Kidney epithelial cell (primary cell): Measurements from ENCODE around the gene PLD1. TPM values are rescaled to one million over a fixed set of nuclear protein-coding genes. Genes with fewer than 3 reads are reported as not detected.
A peak's percentile ranks its signal among the peaks of the same experiment; 100 is the strongest.

ENCODE experiments used
- DNase-seq: peaks from one replicate; pipeline ENCODE4 v3.0.0-alpha.2; 2010; ENCODE audit warnings: low read depth
- H3K27me3 ChIP-seq: 2 replicates; pipeline ENCODE4 v1.6.0; 2011; ENCODE audit warnings: low read length; ENCODE audit not compliant: control insufficient read depth, insufficient read depth
- H3K36me3 ChIP-seq: 2 replicates; pipeline ENCODE4 v1.5.1; 2011; ENCODE audit warnings: low read length; ENCODE audit not compliant: control insufficient read depth, insufficient read depth
- H3K4me3 ChIP-seq: 2 replicates; pipeline ENCODE4 v1.5.1; 2011; ENCODE audit warnings: low read depth, mild to moderate bottlenecking, control low read depth, low read length
- CTCF ChIP-seq: IDR thresholded peaks from 2 replicates; pipeline ENCODE4 v1.5.1; 2011; ENCODE audit warnings: mild to moderate bottlenecking, moderate library complexity, low read length, control low read depth, inconsistent platforms; ENCODE audit not compliant: insufficient read depth, poor library complexity, severe bottlenecking
- total RNA-seq: library from RNA; depleted of rRNA; stranded (reverse); fragments of >200 nt; gene quantifications from 2 replicates; pipeline ENCODE4 v1.2.3, GENCODE V29; 2015

PLD1 gene
- total RNA-seq, 1 donor from 2014 or later: 5.8 TPM

DNA sequence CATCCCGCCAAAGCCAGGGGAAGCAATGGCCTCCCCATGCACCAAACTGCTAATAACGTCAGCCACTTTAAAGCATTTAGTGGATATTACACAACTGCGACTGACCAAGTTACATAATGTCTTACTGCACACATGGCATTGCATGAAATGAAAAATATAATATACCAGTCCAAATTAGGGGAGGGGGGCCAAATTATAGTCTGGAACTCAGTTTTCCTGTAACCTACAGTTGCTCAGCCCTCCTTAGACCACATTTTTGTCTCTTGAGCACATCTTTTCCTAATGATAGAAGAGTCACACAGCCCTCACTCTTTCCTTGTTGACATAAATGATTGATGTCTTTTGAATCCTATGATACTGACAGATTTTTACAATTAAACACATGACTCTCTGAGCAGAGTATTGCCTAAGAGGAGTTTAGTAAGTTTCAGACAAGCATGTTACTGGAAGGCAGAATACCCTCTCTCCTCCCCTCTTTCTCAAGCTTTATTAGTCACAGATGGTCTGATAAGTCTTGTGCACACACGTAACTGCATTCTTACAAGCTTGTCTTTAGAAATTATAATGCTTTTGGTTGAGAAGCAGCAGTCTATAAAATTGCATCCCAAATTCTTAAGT is 1.1 kb upstream of the PLD1 start:
- no peak for TF ChIP-seq CTCF
- Histone ChIP-seq H3K4me3 (no peak overlapping the region), H3K27me3 (no peaks in the 10 kb centered on the region), H3K36me3 (no peaks in the 10 kb centered on the region)
- no peak for DNase-seq

- no peak for TF ChIP-seq CTCF
- Histone ChIP-seq H3K36me3 (no peaks in the 10 kb centered on the region), H3K4me3 (peak overlapping the region; percentile 65), H3K27me3 (no peaks in the 10 kb centered on the region)
- DNase-seq: no peak
Measured at GRCh38 chr3:171810629-171811294, 479 bp upstream of the PLD1 start.

GRCh38 chr3:171809611-171809860 is 747 bp downstream of the PLD1 start:
- DNase-seq: no peak
- Histone ChIP-seq H3K36me3 (no peaks in the 10 kb centered on the region), H3K27me3 (no peaks in the 10 kb centered on the region), H3K4me3 (peak overlapping the region; percentile 65)
- TF ChIP-seq CTCF: no peak

GRCh38 chr3:171807806-171808205 is 2.5 kb downstream of the PLD1 start:
- DNase-seq: no peak
- no peak for TF ChIP-seq CTCF
- no peaks in the 10 kb centered on the region for H3K27me3 ChIP-seq
- no peak overlapping the region for H3K4me3 ChIP-seq
- no peaks in the 10 kb centered on the region for H3K36me3 ChIP-seq

- no peak overlapping the region for H3K4me3 ChIP-seq
- no peaks in the 10 kb centered on the region for H3K36me3 ChIP-seq
- DNase-seq: no peak
- no peak for TF ChIP-seq CTCF
- no peaks in the 10 kb centered on the region for H3K27me3 ChIP-seq
Measured at GRCh38 chr3:171807129-171807675, 3.1 kb downstream of the PLD1 start.
